Measurements from ENCODE around the gene PCDHGA9.

The PCDHGA9 gene

GRCh38 chr5:141366016-141366896 is 36.3 kb upstream of the PCDHGA9 start:
- no peak for DNase-seq (ENCODE audit: low read depth in 1 of 2, low spot score in 1 of 2)
- H3K4me3 ChIP-seq (replicated peaks; ENCODE audit: insufficient read depth, low read length): no peak overlapping the region
- no peak overlapping the region for H3K27ac ChIP-seq (replicated peaks)
- no peaks in the 10 kb centered on the region for H3K27me3 ChIP-seq (ENCODE audit: insufficient read depth, poor library complexity, severe bottlenecking)
- TF ChIP-seq SPI1 (IDR thresholded peaks at IDR 0.05; ENCODE audit: borderline replicate concordance, low read depth) (no peak), GABPA (IDR thresholded peaks at IDR 0.05; ENCODE audit: low read depth) (no peak), CTCF (IDR thresholded peaks at IDR 0.05; ENCODE audit: insufficient read depth, low read length) (no peak), REST (IDR thresholded peaks at IDR 0.05; ENCODE audit: insufficient replicate concordance, low read depth) (no peak), POLR2AphosphoS5 (IDR thresholded peaks at IDR 0.05; ENCODE audit: low read depth) (no peak)

- TF ChIP-seq GABPA (IDR thresholded peaks at IDR 0.05; ENCODE audit: low read depth) (no peak), SPI1 (IDR thresholded peaks at IDR 0.05; ENCODE audit: borderline replicate concordance, low read depth) (no peak), POLR2AphosphoS5 (IDR thresholded peaks at IDR 0.05; ENCODE audit: low read depth) (no peak), CTCF (IDR thresholded peaks at IDR 0.05; ENCODE audit: insufficient read depth, low read length) (peak; percentile 70), REST (IDR thresholded peaks at IDR 0.05; ENCODE audit: insufficient replicate concordance, low read depth) (peak; percentile 27)
- Histone ChIP-seq H3K27me3 (ENCODE audit: insufficient read depth, poor library complexity, severe bottlenecking) (no peaks in the 10 kb centered on the region), H3K27ac (replicated peaks) (no peak within 1 kb of the TSS), H3K4me3 (replicated peaks; ENCODE audit: insufficient read depth, low read length) (peak within 1 kb of the TSS; percentile 56)
- peak; percentile 55 to 81 for DNase-seq (ENCODE audit: low read depth in 1 of 2, low spot score in 1 of 2)
These were observed 32.4 kb upstream of the PCDHGA9 start, which contains the start of gene PCDHGB3 for GRCh38 chr5:141369994-141370848. TSS of gene PCDHGB3 (plus strand) at chr5:141370242. CDS start at chr5:141370395, 153 bp downstream.

GRCh38 chr5:141371572-141372475 is 30.8 kb upstream of the PCDHGA9 start:
- H3K27me3 ChIP-seq (ENCODE audit: insufficient read depth, poor library complexity, severe bottlenecking): no peaks in the 10 kb centered on the region
- H3K27ac ChIP-seq (replicated peaks): no peak overlapping the region
- DNase-seq (ENCODE audit: low read depth in 1 of 2, low spot score in 1 of 2): no peak
- H3K4me3 ChIP-seq (replicated peaks; ENCODE audit: insufficient read depth, low read length): no peak overlapping the region
- no peak for TF ChIP-seq POLR2AphosphoS5 (IDR thresholded peaks at IDR 0.05; ENCODE audit: low read depth)
- no peak for TF ChIP-seq SPI1 (IDR thresholded peaks at IDR 0.05; ENCODE audit: borderline replicate concordance, low read depth)
- TF ChIP-seq GABPA (IDR thresholded peaks at IDR 0.05; ENCODE audit: low read depth): no peak
- no peak for TF ChIP-seq REST (IDR thresholded peaks at IDR 0.05; ENCODE audit: insufficient replicate concordance, low read depth)
- no peak for TF ChIP-seq CTCF (IDR thresholded peaks at IDR 0.05; ENCODE audit: insufficient read depth, low read length)
